Stimulated activated CD4-positive, alpha-beta T cell treated with anti-CD3 and anti-CD28 coated beads, Interleukin-4, amount 100 ng/mL, for 1 hour (primary cell): Measurements from ENCODE around the gene HNRNPH1.

Experiments
- DNase-seq: peaks from one replicate; pipeline ENCODE4 v3.0.0-alpha.2; 2020

The HNRNPH1 gene

GRCh38 chr5:179621551-179622214 lies 1.8 kb downstream of the HNRNPH1 start:
- no peak for DNase-seq

DNA sequence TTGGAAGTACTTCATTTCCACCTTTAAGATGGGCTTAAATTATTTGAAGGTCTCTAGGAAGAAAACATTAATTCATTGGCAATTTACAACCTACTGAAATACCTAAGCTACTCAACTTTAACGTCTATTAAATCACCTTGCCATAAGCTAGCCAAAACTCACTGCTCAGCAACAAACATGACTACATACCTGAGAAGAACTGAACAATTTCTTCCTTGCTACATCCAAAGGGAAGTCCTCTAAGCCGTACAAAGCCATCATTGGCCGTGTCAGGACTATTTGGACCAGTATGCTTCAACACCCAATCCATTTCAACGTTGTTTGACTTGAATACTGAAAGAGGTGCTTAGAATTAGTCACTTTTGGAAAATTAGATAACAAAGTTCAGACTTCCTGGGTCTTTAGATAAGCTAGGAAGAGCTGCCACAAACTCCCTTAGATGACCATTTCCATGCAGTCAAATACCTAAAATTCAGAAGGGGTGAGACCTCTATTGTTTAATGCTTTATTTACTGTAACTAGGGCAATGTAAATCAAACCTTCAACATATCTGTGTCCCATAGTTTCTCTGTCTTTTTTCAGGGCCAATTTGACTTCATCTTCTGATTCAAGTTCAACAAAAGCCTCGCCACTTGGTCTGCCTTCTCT lies 2.6 kb downstream of the HNRNPH1 start:
- no peak for DNase-seq

GRCh38 chr5:179620293-179620692 lies 3.2 kb downstream of the HNRNPH1 start:
- DNase-seq = no peak

- no peak for DNase-seq
Measured at GRCh38 chr5:179619776-179620175, 3.7 kb downstream of the HNRNPH1 start.

GRCh38 chr5:179618923-179619554 lies 4.4 kb downstream of the HNRNPH1 start:
- DNase-seq = no peak

GRCh38 chr5:179617930-179618329 lies 5.5 kb downstream of the HNRNPH1 start:
- DNase-seq = no peak

- no peak for DNase-seq
Measured at GRCh38 chr5:179616002-179616594, 7.4 kb downstream of the HNRNPH1 start.

- no peak for DNase-seq
Measured at GRCh38 chr5:179615203-179615602, 8.3 kb downstream of the HNRNPH1 start.

DNA sequence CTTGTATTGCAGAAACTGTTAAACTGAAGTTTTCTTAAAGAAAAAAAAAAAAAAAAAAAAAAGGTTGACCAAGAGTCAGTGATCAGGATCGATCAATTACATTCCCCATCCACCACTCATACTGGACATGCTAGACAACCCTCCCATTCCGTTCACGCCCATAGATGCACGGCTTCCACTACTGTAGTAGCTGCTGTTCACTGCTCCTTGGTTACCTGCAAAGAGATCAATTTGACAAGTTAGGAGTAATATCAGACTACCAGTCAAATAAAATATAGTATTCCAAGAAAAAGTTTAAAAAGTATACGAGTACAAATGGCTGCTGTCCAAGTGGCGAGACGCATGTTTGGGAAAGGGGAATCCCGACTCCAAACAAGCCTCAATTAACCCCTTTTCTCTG lies 8.7 kb downstream of the HNRNPH1 start:
- DNase-seq = no peak

- DNase-seq = no peak
Measured at GRCh38 chr5:179613460-179614071, 9.9 kb downstream of the HNRNPH1 start.

DNA sequence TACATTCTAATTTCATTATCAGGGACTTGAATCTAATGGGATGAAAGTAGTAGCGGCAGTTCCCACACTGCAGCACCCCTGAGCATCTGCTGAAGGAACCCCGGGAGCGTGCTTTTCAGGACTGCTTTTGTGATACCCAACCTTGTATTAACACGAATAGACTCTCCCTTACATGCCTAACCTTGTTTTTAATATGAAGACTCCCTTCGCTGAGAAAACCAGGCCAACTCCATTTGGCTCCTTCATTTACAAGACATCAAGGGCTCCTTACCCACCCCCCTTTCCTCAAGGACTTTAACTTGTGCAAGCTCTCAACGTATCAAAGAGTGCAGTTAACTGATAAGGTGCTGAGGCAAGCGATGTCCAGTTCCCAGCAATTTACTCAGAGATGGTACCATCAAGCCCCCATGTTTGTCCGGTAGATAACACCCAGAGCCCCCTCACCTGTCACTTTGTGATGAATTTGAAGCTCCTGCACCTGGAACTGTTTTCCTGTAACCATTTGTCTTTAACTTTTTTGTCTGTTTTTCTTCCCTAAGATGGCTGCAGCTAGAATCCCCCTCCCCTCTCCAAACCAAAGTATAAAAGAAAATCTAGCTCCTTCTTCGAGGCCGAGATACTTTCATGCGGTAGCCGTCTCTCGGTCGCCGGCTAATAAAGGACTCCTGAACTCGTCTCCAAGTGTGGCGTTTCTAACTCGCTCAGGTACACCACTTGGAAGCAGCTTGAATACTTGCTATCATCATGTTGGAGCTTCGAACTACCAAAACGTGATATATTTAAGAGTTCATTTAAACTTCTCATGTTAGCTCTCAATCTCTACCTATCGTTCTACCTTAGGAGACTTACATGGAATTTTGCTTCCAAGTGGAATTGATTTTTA lies 10.7 kb downstream of the HNRNPH1 start:
- DNase-seq = no peak

- no peak for DNase-seq
Measured at GRCh38 chr5:179610903-179611265, 12.6 kb downstream of the HNRNPH1 start.

GRCh38 chr5:179610109-179610902 lies 13.2 kb downstream of the HNRNPH1 start:
- no peak for DNase-seq

DNA sequence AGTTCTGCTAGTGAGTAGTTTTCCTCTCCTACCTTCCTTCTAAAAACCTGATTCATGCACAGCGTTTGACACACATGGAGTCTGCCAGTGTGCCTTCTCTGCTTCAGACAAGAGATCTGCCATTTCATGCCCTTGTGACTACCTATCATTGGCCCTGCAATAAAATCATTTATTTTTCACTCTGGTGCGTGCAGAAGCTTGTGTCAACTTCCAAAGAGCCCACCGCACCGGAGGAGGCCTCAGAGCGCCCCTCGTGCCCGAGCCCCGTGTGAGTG lies 13.7 kb downstream of the HNRNPH1 start:
- no peak for DNase-seq

DNA sequence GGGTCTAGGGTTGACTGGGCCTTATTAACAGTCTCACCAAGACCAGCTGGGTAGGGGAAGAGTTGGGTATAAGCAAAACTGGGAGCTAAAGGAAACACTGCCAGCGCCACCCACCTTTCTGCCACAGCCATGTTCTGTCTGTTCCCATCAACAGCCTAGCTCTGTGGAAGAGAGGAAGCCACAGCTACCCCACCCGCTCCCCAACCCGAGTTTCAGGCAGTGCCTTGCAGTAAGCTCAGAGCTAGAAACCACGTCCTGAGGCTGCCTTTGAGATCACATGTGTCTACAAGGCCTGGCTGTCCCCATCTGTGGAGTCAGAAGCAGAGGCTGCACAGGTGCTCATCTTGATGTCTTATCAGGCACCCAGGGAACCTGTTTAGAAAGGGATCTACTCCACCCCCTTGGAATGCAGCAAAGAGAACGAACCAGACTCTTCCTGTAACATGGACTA lies 15.3 kb downstream of the HNRNPH1 start:
- DNase-seq = no peak

GRCh38 chr5:179607160-179607931 lies 16.1 kb downstream of the HNRNPH1 start:
- DNase-seq = no peak

DNA sequence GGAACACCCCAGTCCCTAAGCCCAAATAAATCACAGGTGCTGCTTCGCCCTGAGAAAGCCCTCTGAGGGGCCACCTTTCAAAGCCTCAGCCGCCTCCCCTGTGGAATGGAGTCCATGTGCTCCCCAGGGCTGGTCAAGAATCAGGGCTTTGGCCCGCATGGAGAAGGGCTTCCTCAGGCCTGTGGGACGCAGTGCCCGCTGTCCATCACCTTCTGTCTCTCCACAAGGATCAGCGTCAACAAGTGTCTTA lies 16.6 kb downstream of the HNRNPH1 start:
- DNase-seq = no peak

GRCh38 chr5:179606071-179606909 lies 17.2 kb downstream of the HNRNPH1 start:
- no peak for DNase-seq

DNA sequence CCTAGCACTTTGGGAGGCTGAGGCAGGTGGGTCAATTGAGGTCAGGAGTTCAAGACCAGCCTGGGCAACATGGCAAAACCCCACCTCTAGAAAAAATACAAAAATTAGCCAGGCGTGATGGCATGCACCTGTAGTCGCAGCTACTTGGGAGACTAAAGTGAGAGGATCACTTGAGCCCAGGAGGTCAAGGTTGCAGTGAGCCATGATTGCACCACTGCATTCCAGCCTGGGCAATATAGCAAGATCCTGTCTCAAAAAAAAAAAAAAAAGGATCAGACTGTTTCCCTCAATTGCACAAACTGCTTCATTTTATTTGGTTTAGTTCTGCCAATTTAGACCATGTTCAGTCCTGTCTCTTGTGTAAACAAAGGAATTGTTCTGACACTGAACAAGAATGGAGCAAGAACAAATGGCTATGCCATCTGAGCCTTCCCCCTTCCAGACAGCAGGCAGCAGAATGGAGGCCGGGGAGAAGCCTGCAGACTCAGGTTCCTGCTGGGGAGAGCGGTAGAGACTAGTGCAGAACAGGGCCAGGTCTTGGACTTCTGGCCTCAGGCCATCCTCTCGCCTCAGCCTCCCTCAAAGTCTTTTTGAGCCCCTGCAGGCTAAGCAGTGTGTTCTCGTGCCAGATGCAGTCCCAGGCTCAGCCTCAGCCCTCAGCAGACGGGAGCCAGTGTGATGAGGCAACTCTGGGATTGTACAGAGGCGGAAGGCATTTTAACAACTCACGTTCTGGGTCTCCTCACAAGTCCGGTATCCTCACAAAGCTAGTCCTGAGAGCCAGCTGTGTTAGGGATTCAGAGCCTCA lies 18.2 kb downstream of the HNRNPH1 start:
- DNase-seq = no peak

DNA sequence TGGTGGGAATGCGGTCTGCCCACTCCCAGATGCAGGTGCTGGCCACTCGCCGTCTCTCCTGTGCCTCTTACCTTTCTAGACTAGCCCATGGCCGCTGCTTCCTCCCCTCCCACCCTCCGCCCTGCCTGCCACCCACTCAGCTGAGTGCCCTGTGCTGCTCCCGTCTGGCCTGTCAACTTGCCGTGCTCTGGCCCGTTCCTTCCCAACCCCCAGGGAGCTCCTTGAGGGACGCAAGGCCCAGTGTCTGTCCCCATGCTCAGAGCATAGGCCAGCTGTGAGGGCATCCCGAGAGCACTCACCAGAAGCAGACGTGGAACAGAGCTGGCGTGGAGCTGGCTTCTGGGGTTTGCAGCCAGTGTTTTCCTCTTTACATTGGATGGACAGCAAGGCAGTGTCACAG lies 20.2 kb downstream of the HNRNPH1 start:
- DNase-seq = no peak
